Measurements from ENCODE around the gene KNCN.

The KNCN gene

DNA sequence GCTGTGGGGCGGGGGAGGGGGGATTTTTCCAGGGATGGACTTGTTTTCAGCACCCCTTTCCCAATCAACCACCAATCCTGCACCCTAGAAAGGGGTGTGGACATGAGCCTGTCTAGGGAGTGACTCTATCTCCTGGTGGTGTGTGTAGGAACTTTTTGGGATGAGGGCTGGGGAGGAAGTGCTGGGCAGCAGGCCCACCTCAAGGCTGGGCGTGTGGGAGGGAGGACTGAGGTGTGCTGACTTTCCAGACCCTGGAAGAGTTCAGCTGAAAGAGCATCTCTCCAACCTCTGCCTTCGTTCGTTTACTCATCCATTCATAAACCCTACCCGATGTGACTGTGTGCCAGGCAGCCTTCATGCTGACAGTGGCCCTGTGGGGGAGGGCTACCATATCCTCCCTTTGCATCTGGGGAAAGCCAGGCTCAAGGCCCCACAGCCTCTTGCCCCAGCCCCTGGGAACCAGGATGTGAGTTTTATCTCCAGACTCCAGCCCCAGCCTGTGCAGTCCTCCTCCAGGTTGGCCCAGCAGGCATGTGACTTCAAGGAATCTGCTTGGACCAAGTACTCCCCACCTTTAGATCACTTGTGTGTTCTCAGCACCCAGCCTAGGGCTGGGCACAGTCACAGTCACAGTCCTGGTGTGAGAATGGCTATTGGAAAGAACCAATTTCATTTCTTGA is 6.7 kb downstream of the KNCN start:
- no peak for DNase-seq (ENCODE audit: low read depth in 3 of 3, low spot score in 1 of 3)

DNA sequence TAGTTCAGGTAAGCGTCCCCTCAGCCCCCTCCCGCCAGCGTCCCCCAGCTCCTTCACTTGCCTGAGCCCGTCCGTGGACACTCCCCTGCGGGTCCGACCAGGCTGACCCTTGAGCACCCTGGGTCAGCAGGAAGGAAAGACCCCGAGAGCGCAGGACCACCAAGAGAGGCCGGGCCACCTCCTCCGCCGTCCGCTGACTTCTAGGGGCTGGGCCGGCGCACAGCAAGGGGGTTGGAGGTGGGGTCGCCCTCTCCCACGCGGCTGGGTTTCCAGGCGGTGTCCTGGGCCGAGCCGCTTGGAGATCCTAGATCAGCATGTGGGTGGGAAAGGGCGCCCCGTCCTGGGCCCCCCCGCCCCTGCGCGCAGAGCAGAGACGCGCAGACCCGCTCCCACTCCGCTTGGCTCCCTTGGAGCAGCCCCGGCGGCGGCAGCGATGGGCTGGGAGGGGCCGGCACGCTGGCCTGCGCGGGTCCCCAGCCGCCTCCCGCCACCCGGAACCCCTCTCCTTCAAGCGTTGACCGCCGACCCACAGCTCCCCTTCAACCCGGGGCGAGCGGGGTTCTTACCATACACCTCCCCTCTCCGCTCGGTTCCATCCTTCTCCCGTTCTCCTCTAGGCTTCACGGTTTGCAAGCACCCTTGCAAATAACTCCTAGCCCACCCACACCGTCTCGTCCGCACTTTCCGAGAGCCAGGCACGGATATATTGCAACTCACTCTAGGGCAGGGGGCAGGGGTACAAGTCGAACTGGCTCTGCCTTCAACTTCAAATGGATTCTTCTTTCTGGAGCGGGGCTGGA is 7.5 kb downstream of the KNCN start:
- no peak for DNase-seq (ENCODE audit: low read depth in 3 of 3, low spot score in 1 of 3)

DNA sequence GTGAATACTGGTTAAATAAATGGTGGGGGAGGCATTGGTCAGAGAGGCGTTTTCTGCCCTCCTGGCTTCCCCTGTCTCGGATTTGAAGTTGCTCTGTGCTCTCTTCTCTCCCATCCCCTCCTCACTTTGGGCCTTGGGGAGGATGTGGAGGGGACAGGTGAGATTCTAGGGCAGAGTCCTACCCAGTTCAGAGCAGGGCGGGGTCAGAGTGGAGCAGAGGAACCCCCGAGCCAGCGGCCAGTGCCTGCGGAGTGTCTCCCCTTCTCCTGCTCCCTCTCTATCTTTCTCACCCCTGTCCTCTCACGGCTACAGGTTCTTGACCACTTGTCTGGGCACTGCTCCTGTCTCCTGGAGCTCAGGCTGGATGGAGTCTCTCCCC is 8.1 kb downstream of the KNCN start:
- DNase-seq (ENCODE audit: low read depth in 3 of 3, low spot score in 1 of 3) = no peak

DNA sequence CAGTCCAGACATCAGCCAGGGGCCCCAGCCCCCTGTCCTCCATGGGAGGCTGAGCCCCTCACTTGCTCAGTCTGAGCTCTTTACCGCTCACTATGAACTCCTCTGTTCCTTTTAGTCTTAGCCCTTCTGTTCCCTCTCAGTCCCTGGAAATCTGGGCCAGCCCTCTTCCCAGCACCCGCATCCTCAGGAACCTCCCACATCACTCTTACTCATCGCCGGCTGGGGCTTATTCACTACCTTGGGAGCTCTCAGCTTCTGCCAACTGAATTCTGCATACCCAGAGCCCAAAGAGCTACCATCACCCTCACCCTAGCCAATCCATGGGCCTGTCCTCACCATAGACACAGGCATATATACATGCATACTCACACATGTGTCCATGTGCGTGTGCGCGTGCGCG is 11.5 kb downstream of the KNCN start:
- DNase-seq (ENCODE audit: low read depth in 3 of 3, low spot score in 1 of 3) = no peak

DNA sequence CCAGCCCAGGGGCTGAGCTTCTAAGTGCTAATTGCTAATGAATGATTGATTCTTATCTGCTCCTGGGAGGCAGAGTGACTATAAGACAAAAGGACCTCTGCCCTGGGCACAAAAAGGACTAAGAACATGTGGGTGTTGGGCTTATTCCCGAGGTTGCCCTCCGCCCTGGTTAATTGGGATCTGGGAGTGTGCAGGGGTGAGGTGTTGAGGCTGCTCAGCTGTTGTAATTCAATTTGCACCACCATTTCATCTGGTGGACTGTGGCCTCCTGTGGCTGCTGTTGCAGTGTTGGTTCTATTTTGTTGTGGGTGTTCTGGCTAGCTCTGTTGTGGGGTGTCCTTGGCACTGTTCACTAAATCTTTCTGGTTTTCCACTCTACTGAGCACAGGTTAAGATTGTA is 13.3 kb downstream of the KNCN start:
- no peak for DNase-seq (ENCODE audit: low read depth in 3 of 3, low spot score in 1 of 3)

DNA sequence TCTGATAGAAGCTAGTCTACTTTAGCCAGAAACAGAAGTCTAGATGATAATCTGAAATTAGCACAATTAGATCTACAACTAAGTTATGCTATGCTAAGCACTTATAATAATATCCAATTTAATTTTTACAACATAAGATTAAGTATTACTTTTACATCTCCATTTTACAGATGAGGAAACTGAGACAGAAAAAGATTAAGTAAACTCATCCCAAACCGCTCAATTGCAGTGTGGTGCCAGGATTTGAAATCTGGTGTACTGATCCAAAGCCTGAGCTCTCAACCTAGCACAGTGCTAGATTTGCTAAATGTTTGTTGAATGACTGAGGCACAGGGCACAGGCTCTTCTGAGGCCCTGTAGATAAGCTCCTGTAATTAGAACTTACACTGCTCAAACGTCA is 13.8 kb downstream of the KNCN start:
- no peak for DNase-seq (ENCODE audit: low read depth in 3 of 3, low spot score in 1 of 3)

DNA sequence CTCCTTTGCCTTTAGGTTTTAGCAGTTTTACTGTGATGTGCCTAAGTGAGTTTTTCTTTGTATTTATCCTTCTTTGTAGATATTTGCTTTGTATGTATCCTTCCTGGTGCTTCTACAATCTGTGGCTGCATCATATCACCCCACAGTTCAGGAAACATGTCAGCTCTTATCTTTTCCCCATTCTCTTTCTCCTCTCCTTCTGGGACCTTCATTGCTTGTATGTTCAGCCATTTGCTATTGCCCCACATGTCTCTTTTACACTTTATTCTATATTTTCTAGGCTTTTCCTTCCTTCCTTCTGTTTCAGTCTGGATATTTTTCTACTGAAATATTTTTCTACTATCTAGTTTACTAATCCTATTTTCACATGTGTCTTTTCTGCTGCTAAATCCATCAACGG is 14.9 kb downstream of the KNCN start:
- DNase-seq (ENCODE audit: low read depth in 3 of 3, low spot score in 1 of 3) = no peak

DNA sequence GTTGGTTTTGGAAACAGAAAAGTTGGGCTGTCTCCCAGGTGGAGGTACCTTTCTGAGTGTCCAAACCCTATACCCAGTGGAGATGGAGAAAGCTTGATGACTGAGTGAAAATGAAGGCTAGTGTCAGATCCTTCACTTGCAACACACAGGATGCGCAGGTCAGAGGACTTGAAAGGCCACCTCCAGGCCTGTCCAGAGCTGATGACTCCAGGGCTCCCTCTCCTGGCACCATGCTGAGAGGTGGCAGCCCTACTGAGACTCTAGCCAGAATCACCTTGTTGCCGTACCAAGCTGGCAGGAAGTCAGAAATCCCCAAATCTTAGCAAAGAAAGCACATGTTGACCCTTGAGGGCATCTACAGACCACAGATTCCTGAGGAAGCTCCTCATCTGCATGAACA is 16.4 kb downstream of the KNCN start:
- no peak for DNase-seq (ENCODE audit: low read depth in 3 of 3, low spot score in 1 of 3)

DNA sequence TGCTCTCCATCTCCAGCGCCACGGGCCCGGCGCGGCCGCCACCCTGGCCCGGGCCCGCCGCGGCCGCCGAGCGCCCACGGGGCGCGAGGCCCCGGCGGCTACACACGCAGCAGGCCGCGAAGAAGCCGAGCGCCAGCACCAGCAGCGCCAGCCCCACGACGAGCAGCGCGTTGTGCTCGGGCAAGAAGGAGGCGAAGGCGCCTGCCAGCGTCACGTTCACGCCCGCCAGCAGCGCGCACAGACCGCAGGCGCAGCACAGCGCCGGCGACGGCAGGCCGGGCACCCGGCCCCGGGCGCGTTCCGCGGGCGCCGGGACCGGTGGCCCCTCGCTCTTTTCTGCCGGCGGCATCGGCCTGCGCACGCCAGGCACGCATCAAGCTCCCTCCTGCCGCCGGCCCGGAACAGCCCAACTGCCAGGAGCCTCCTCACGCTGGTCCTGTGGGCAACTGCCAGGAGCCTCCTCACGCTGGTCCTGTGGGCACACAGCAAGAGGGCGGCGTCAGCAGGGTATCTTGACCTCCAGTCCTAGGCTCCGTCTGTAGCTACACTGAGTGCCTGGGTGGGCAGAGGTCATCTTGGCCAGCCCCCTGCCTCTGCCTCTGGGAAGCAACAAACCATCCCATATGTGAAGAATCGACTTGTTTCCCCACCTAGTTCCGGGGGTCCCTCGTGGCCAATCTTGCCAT is 18.1 kb downstream of the KNCN start:
- peak in 2 of 3 donors; percentile 21 to 35 for DNase-seq (ENCODE audit: low read depth in 3 of 3, low spot score in 1 of 3)

DNA sequence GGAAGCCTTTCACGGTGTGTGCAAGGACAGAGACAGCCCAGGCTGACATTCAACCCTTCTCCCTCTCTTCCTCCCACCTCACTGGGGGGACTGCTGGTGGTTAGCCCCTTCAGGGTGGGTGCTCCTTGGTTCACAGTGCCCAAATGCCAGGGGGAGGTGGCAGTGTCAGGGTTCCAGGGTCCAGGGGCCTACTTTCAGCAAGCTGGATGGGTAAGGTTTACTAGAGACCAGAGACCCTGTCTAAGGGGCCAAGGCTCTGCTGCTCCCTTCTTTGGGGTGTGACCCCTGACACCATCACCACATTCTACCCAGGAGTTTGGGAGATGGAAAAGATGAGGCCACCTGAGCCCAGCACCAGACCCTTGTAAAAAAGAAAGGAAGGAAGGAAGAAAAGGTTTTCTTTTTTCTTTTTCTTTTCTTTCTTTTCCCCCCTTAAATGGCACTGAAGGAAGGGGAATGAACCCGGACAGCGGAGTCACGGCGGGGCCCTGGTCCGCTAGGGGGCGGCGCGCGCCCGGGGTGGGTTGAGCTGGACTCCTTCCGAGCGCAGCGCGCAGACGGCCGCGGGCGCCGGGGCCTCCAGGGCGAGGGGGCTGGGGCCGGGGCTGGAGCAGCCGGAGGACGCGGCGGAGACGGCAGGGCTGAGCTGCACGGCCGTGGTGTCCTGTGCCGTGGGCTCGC is 18.8 kb downstream of the KNCN start:
- peak; percentile 13 to 67 (median 44) for DNase-seq (ENCODE audit: low read depth in 3 of 3, low spot score in 1 of 3)

DNA sequence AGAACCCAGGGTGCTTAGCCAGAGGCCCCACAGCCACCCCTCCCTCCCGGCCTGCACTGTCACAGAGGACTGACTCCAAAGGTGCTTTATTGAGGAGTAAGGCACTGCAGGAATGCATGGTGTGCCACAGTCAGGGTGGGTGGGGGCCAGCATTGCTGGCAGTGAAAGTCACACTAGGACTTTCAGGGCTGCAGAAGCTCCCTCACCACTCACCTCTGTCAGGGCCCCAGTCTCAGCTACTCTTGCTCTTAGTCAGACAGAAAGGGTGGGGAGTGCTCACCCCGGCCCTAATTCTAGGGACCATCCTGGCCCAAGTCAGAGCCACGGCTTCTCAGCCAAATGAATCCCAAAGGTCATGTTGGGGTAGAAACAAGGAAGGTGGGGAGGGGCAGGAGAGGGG is 19.4 kb downstream of the KNCN start:
- no peak for DNase-seq (ENCODE audit: low read depth in 3 of 3, low spot score in 1 of 3)

DNA sequence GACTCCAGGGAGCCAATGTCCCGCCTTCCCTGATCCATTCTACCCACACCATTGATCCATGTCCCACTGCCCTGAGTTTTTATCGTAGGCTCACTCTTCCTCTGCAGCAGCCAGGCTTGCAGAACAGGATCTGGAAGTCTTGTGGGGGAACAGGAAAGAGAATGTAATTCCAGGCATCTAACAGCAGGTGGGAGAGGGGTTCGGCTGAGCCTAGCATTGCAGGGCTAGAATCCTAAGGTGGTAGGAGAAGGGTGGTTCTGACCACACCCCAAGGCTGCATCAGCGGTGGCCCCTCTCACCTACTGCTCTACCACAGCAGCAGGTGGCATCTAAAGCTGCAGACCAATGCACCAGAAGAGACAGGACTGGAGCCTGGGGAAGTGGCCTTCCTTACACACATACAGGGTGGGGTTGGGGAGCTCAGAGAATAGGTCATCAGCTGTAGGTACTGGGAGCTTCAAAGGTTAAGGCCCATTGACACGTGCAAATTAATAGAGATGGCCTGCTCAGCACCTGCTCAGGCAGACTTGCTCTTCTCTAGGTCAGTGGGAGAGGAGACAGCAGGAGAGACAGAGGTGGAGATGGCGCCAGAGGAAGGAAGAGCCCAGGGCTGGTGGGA is 20.5 kb downstream of the KNCN start:
- no peak for DNase-seq (ENCODE audit: low read depth in 3 of 3, low spot score in 1 of 3)

DNA sequence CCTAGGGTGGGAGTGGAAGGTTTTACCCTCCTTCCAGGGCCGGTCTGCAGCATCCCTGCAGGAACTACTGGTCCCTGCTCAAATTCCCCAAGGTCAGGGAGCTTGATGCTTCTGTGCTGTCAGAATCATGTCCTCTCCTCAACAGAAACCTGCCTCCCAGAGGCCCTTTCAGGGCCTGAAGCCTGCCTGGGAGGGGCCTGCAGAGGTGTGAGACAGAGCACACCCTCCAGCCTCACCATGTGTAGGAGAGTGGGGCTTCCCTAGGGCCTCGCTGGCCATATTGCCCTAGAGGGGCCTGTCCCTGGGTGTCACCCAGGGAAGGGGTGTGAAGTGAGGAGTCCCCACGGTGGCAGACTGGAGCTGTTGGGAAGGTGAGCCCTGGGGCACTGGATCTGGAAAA is 21.1 kb downstream of the KNCN start:
- DNase-seq (ENCODE audit: low read depth in 3 of 3, low spot score in 1 of 3) = no peak

DNA sequence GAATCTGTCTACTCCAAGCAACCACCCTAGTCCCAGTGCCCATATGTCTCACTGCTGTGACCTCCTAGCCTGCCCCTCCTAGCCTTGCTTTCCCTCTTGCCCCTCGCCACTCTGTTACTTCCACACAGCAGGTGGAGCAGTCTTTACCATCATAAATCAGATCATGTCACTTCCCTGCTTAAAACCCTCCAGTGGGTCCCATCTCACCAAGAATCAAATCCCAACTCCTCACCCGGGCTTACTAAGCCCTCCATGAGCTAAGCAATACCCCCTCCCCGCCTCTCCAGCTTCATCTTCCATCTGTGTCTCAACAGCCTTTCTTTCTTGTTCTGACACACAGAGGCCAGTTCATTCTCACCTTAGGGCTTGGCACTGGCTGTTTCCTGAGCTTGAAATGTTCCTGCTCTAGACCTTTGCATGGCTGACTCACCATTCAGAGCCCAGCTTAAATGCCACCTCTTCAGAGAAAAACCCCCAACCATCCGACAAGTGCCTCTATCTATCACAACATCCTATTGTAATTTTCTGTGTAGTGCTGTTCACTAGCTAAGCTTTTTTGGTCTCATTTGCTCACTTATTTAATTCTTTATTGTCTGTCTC is 22.3 kb downstream of the KNCN start:
- no peak for DNase-seq (ENCODE audit: low read depth in 3 of 3, low spot score in 1 of 3)

DNA sequence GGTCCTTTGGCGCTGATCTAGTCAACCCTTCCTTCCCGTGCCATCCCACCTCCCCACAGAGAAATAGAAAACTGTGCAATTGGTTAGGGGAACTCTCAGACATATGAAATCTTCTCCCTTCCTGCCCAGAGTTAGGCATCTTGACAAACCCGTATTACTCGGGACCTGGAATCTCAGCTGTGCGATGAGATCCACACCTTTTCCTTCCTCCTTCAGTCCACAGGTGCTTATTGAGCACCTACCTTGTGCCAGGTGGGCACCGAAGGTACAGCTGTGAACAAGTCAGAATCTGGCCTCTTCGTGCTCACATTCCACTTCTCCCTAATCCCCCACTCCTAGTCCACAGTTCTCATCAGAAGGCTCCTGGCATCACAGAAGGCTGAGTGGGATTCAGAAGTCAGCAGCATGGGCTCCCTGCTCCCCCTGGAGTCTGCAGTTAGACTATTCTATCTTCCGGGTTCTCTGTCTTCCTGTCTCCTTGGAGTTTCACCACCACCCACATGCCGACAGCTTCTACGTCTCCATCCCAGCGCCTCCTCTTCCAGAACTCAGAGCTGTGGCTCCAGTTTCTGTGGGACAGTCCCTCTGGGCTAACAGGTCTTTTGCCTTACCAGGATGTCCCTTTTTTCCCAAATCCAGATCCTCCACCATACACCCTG is 23.0 kb downstream of the KNCN start:
- DNase-seq (ENCODE audit: low read depth in 3 of 3, low spot score in 1 of 3) = no peak

DNA sequence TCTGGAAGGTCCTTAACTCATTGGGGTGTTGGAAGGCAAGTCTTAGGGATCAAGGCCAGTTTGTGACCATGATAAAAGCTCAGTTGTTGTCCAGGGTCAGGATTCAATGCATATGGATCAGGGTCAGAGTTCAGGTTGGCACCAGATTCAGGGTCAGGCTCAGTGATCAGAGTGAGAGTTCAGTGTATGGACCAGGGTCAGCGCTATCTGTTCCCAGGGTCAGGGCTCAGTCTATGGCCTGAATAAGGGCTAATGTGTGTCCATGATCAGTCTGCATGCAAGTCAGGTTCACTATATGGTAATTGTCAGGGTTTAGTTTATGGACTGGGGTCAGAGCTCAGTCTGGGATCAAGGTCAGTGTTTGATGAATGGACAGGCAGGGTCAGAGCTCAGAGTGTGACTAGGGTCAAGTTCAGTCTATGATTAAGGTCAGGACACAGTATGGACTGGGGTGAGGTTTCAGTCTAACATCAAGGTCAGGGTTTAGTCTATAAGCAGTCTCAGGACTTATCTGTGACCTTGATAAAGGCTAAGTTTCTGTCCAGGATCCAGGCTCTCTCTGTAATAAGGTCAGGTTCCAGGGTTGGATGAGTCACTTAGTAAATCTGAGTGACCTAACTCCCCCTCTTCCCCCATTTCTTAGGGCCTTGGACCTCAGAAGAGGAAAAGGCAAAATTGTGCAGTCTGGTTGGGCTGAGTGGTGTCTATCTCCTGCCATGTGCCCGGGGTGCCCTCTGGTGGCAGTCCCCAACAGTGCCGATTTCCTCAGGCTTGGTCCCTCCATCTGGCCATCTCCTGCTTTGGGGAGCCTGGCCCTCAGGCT is 23.8 kb downstream of the KNCN start:
- DNase-seq (ENCODE audit: low read depth in 3 of 3, low spot score in 1 of 3) = peak; percentile 22 to 64 (median 36)

DNA sequence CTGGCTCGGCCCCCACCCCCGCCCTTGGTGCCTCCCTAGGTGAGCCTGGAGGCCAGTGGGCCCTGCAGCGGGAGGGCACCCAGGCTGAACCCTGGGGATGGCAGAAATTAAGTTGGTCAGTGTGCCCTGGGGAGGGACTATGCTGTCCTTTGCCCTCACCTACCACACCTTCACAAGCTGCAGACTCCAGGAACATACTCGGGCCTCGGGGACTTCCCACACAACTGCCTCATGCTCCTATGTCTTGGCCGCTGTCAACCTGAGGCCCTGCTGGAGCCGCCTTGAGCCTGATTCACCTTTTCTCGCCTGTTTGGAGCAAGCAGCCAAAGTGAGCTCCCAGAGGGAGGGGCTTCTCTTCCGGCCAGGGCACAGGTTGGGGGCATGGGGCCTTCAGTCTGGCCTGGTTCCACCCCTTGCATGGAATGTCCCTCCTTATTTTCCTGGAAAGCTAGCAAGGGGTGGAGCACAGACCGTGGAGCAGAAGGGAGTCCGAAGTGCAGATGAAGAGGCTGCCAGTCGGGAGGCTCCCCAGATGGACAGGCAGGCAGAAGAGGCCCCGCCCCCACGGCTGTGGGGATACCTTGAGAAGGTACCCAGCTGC is 24.7 kb downstream of the KNCN start:
- DNase-seq (ENCODE audit: low read depth in 3 of 3, low spot score in 1 of 3) = no peak

DNA sequence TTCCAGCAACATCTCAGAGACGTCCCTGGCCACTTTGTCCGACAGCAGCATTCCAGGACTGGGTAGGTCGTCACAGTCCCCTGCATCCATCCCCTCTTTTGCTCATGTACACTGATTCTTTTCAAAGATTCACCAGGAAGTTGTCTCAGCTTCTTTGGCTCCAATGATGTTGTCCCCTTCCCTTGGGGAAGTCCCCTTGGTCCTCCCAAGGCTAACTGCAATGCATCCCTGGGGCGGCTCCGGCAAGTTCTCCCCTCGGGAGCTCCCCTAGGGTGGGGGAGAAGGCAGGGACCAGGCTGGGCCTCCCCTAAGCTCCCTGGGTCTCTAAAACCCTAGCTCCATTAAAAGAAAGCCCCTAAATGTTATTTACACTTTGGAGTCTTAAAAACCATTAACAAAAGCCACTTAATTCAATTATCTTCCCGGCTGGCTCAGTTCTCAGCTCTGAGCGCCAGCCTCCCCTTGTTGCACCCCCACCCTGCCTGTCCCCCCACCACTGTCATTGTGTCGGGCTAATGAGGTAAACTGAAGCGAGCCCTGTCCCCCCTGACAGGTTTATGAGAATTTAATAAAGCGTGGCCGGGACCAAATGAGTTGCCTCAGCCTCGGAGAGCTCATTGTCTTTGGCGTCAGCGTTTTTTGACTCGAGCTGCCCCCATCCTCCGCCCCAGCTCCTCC is 25.3 kb downstream of the KNCN start:
- DNase-seq (ENCODE audit: low read depth in 3 of 3, low spot score in 1 of 3) = no peak
